Measurements from ENCODE around the gene ZNF177.

The ZNF177 gene

GRCh38 chr19:9407827-9408226 lies 45.0 kb downstream of the ZNF177 start:
- in situ Hi-C loops (cut with HindIII; ENCODE audit: low pct_ligation_motif_present, low pct_unique_long_range_greater_than_20kb, low sequenced_read_pairs) = no loop called here
- no peak for DNase-seq

- no peak for DNase-seq
- in situ Hi-C loops (cut with HindIII; ENCODE audit: low pct_ligation_motif_present, low pct_unique_long_range_greater_than_20kb, low sequenced_read_pairs) = no loop called here
These were observed 50.6 kb downstream of the ZNF177 start for GRCh38 chr19:9413240-9413954.

GRCh38 chr19:9427941-9428340 lies 65.1 kb downstream of the ZNF177 start:
- no peak for DNase-seq
- in situ Hi-C loops (cut with HindIII; ENCODE audit: low pct_ligation_motif_present, low pct_unique_long_range_greater_than_20kb, low sequenced_read_pairs) = no loop called here

GRCh38 chr19:9430444-9430843 lies 67.6 kb downstream of the ZNF177 start:
- in situ Hi-C loops (cut with HindIII; ENCODE audit: low pct_ligation_motif_present, low pct_unique_long_range_greater_than_20kb, low sequenced_read_pairs) = no loop called here
- no peak for DNase-seq

GRCh38 chr19:9431475-9431874 lies 68.7 kb downstream of the ZNF177 start:
- in situ Hi-C loops (cut with HindIII; ENCODE audit: low pct_ligation_motif_present, low pct_unique_long_range_greater_than_20kb, low sequenced_read_pairs) = no loop called here
- no peak for DNase-seq

Measured in ACHN (cell line).